ENCODE measurements around the gene HABP2.

DNA sequence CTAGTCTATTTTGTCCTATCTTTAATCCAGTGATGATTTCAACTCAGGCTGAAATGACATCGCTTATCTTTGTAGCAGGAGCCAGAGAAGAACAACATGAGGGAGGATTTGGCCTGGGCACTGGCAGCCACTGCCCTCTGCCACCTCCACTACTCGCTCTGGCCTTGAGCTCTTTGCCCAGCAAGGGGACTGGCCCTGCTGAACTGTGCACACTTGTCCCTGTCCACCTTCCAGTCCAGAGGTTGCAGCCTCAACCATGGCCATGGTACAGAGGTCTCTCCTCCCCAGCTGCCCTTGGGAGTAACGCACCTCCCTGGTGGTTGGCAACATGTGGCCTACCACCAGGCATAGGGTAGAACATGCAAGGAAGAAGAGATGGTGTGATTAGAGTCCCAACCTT lies 8.4 kb downstream of the HABP2 start:
- TF ChIP-seq CTCF (conservative IDR thresholded peaks at IDR 0.05 in 1 of 2, IDR thresholded peaks at IDR 0.05 in 1 of 2; ENCODE audit: extremely low read depth in 1 of 2, insufficient read depth in 1 of 2, low read depth in 1 of 2, low read length in 2 of 2) (no peak), EZH2 (IDR thresholded peaks at IDR 0.05; ENCODE audit: borderline replicate concordance, low read length) (no peak)
